Measurements from ENCODE around the gene STT3B. TPM values are rescaled to one million over a fixed set of nuclear protein-coding genes. Genes with fewer than 3 reads are reported as not detected.
A peak's percentile ranks its signal among the peaks of the same experiment; 100 is the strongest.

Gene STT3B
- total and polyA plus RNA-seq, 2 of the 13 experiments (the other 11 are each of a cell fraction or from before 2014, with no cell fraction given) = 85.0 to 205 TPM

- TF ChIP-seq KAT8 (CRISPR knock-in tag; IDR thresholded peaks at IDR 0.05) = peak; percentile 83
- no peak for TF ChIP-seq RARG (CRISPR knock-in tag; IDR thresholded peaks at IDR 0.05; ENCODE audit: low read depth)
- peak; percentile 90 for TF ChIP-seq ARNT2 (CRISPR knock-in tag; IDR thresholded peaks at IDR 0.05; ENCODE audit: low read depth)
- no peak for TF ChIP-seq TP53 (CRISPR knock-in tag; conservative IDR thresholded peaks at IDR 0.05)
- peak; percentile 61; the same call in 1 of the 2 replicates for TF ChIP-seq CHD2 (IDR thresholded peaks at IDR 0.05; ENCODE audit: low read depth, low read length)
- peak; percentile 96 for TF ChIP-seq ZNF709 (CRISPR knock-in tag; IDR thresholded peaks at IDR 0.05)
- TF ChIP-seq ZBTB34 (CRISPR knock-in tag; IDR thresholded peaks at IDR 0.05) = no peak; the same call in 1 of the 2 replicates
- no peak for TF ChIP-seq ATF7 (IDR thresholded peaks at IDR 0.05)
- no peak for TF ChIP-seq ATF7 (CRISPR knock-in tag; IDR thresholded peaks at IDR 0.05)
- TF ChIP-seq, protein P1, sequence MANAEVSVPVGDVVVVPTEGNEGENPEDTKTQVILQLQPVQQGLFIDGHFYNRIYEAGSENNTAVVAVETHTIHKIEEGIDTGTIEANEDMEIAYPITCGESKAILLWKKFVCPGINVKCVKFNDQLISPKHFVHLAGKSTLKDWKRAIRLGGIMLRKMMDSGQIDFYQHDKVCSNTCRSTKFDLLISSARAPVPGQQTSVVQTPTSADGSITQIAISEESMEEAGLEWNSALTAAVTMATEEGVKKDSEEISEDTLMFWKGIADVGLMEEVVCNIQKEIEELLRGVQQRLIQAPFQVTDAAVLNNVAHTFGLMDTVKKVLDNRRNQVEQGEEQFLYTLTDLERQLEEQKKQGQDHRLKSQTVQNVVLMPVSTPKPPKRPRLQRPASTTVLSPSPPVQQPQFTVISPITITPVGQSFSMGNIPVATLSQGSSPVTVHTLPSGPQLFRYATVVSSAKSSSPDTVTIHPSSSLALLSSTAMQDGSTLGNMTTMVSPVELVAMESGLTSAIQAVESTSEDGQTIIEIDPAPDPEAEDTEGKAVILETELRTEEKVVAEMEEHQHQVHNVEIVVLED (CRISPR knock-in tag; IDR thresholded peaks at IDR 0.05; ENCODE audit: borderline replicate concordance) = peak; percentile 77; the same call in 1 of the 2 replicates
- TF ChIP-seq, protein P2, sequence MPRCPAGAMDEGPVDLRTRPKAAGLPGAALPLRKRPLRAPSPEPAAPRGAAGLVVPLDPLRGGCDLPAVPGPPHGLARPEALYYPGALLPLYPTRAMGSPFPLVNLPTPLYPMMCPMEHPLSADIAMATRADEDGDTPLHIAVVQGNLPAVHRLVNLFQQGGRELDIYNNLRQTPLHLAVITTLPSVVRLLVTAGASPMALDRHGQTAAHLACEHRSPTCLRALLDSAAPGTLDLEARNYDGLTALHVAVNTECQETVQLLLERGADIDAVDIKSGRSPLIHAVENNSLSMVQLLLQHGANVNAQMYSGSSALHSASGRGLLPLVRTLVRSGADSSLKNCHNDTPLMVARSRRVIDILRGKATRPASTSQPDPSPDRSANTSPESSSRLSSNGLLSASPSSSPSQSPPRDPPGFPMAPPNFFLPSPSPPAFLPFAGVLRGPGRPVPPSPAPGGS (CRISPR knock-in tag; IDR thresholded peaks at IDR 0.05) = peak; percentile 97; the same call in 1 of the 2 replicates
- TF ChIP-seq ZNF747 (CRISPR knock-in tag; IDR thresholded peaks at IDR 0.05; ENCODE audit: borderline replicate concordance) = peak; percentile 98
- TF ChIP-seq HBP1 (CRISPR knock-in tag; IDR thresholded peaks at IDR 0.05; ENCODE audit: low read depth) = peak; percentile 69
- TF ChIP-seq RBM39 (IDR thresholded peaks at IDR 0.05; ENCODE audit: low read depth, low read length, poor library complexity, severe bottlenecking) = peak; percentile 99
- peak; percentile 93 for TF ChIP-seq NAIF1 (CRISPR knock-in tag; IDR thresholded peaks at IDR 0.05; ENCODE audit: borderline replicate concordance)
- peak; percentile 78; the same call in 1 of the 2 replicates for TF ChIP-seq MZF1 (CRISPR knock-in tag; IDR thresholded peaks at IDR 0.05; ENCODE audit: borderline replicate concordance)
- TF ChIP-seq PRMT3 (CRISPR knock-in tag; IDR thresholded peaks at IDR 0.05; ENCODE audit: borderline replicate concordance, low read depth) = 0 out of 2 replicates have a peak, but pooled peaks have one; percentile 86
- TF ChIP-seq CBFB (CRISPR knock-in tag; IDR thresholded peaks at IDR 0.05) = no peak; the same call in 1 of the 2 replicates
- TF ChIP-seq, protein P3, sequence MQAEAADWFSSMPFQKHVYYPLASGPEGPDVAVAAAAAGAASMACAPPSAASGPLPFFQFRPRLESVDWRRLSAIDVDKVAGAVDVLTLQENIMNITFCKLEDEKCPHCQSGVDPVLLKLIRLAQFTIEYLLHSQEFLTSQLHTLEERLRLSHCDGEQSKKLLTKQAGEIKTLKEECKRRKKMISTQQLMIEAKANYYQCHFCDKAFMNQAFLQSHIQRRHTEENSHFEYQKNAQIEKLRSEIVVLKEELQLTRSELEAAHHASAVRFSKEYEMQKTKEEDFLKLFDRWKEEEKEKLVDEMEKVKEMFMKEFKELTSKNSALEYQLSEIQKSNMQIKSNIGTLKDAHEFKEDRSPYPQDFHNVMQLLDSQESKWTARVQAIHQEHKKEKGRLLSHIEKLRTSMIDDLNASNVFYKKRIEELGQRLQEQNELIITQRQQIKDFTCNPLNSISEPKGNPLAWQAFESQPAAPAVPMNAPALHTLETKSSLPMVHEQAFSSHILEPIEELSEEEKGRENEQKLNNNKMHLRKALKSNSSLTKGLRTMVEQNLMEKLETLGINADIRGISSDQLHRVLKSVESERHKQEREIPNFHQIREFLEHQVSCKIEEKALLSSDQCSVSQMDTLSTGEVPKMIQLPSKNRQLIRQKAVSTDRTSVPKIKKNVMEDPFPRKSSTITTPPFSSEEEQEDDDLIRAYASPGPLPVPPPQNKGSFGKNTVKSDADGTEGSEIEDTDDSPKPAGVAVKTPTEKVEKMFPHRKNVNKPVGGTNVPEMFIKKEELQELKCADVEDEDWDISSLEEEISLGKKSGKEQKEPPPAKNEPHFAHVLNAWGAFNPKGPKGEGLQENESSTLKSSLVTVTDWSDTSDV (CRISPR knock-in tag; IDR thresholded peaks at IDR 0.05) = no peak
- peak; percentile 95 for TF ChIP-seq BORCS8-MEF2B (CRISPR knock-in tag; IDR thresholded peaks at IDR 0.05)
Measured at GRCh38 chr3:31531992-31532586, 636 bp upstream of the STT3B start (continued).
